ENCODE data around the gene OSBPL9.
A peak's percentile ranks its signal among the peaks of the same experiment; 100 is the strongest.
"Not testable (repeated sequence)": the region's sequence is repeated elsewhere in the genome, so short reads cannot be mapped to it uniquely, and the experiment has no call there.

Gene OSBPL9

GRCh38 chr1:51581238-51581637, 35.7 kb upstream of the OSBPL9 start:
- no peak overlapping the region for H2AFZ ChIP-seq (ENCODE audit: low read depth, low read length)
- H3K9me3 ChIP-seq (ENCODE audit: low read length) = no peaks in the 10 kb centered on the region
- no peaks in the 10 kb centered on the region for H3K36me3 ChIP-seq (ENCODE audit: insufficient read depth, low read length)
- peaks cover 4% of the 10 kb centered on the region for H3K27me3 ChIP-seq (ENCODE audit: insufficient read depth, low read length)
- H3K4me3 ChIP-seq (ENCODE audit: low read length) = no peak overlapping the region
- peaks cover 2% of the 10 kb centered on the region for H3K4me1 ChIP-seq (ENCODE audit: insufficient read depth, low read length)

DNA sequence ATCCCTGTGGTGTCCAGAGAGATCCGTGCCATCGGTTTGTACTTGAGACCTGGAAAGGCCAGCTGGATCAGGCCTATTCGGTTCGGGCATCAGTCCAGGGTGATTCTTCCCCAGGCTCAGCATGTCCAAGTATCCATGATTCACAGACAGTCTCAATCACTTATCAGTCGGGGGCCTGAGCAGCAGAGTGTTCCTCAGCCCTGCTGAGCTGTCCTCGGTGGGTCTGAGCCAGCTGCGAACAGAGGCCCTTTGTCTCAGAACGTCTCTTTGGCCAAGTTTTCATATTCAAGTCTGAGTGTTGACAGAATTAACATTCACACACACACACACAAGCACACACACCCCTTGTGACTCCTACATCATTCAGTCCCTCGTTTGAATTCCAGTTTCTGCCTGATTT, 33.4 kb upstream of the OSBPL9 start:
- H3K4me3 ChIP-seq (ENCODE audit: low read length) = no peak overlapping the region
- peaks cover 4% of the 10 kb centered on the region for H3K27me3 ChIP-seq (ENCODE audit: insufficient read depth, low read length)
- peaks cover 2% of the 10 kb centered on the region for H3K4me1 ChIP-seq (ENCODE audit: insufficient read depth, low read length)
- no peaks in the 10 kb centered on the region for H3K36me3 ChIP-seq (ENCODE audit: insufficient read depth, low read length)
- H2AFZ ChIP-seq (ENCODE audit: low read depth, low read length) = no peak overlapping the region
- H3K9me3 ChIP-seq (ENCODE audit: low read length) = no peaks in the 10 kb centered on the region

GRCh38 chr1:51584021-51584420, 32.9 kb upstream of the OSBPL9 start:
- H3K9me3 ChIP-seq (ENCODE audit: low read length) = no peaks in the 10 kb centered on the region
- no peaks in the 10 kb centered on the region for H3K36me3 ChIP-seq (ENCODE audit: insufficient read depth, low read length)
- peaks cover 4% of the 10 kb centered on the region for H3K27me3 ChIP-seq (ENCODE audit: insufficient read depth, low read length)
- no peak overlapping the region for H2AFZ ChIP-seq (ENCODE audit: low read depth, low read length)
- no peak overlapping the region for H3K4me3 ChIP-seq (ENCODE audit: low read length)
- peaks cover 2% of the 10 kb centered on the region for H3K4me1 ChIP-seq (ENCODE audit: insufficient read depth, low read length)

DNA sequence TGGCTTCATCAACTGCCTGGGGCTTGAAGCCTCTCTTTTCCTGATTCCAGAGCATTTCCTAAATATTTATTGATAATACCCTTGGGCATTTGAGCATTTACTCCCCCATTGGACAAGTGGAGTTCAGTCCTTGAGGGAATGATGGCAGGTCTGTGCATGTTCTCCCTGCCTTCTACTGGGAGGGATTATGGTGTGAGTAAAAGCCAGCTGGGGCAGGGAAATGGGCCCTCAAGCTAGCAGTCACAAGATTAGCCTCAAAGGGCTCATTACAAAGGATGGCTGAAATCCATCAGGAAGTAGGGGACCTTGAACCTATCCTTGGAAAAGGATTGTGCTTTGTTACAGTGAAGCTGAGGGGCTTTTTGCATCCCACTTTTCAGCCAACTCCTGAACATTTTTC, 24.2 kb upstream of the OSBPL9 start:
- Histone ChIP-seq H3K9me3 (ENCODE audit: low read length) (no peaks in the 10 kb centered on the region), H2AFZ (ENCODE audit: low read depth, low read length) (no peak overlapping the region), H3K36me3 (ENCODE audit: insufficient read depth, low read length) (no peaks in the 10 kb centered on the region), H3K27me3 (ENCODE audit: insufficient read depth, low read length) (no peaks in the 10 kb centered on the region), H3K4me3 (ENCODE audit: low read length) (no peak overlapping the region), H3K4me1 (ENCODE audit: insufficient read depth, low read length) (no peaks in the 10 kb centered on the region)

- Histone ChIP-seq H3K4me1 (ENCODE audit: insufficient read depth, low read length) (no peaks in the 10 kb centered on the region), H3K9me3 (ENCODE audit: low read length) (no peaks in the 10 kb centered on the region), H3K27me3 (ENCODE audit: insufficient read depth, low read length) (peaks cover 2% of the 10 kb centered on the region), H3K36me3 (ENCODE audit: insufficient read depth, low read length) (no peaks in the 10 kb centered on the region), H3K4me3 (ENCODE audit: low read length) (no peak overlapping the region), H2AFZ (ENCODE audit: low read depth, low read length) (no peak overlapping the region)
Measured at GRCh38 chr1:51594716-51595115, 22.2 kb upstream of the OSBPL9 start.

DNA sequence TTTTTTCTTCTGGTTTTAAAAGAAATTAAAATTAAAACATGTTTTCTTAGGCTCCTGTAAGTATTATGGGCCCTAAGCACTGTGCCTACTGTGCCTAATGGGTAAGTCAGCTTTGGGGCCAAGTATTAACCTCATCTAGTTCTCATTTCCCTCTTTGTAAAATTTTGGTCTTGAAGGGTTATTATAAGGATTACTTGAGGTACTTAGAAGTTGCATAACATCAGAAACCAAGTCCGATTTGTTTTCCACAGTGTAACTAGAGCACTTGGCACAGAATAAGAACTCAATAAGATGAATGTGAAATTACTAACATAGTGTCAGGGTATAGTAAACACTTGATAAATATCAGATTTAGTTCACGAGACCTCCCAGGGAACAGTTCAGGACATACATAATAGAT, 16.4 kb upstream of the OSBPL9 start:
- no peaks in the 10 kb centered on the region for H3K9me3 ChIP-seq (ENCODE audit: low read length)
- peaks cover 2% of the 10 kb centered on the region for H3K27me3 ChIP-seq (ENCODE audit: insufficient read depth, low read length)
- no peaks in the 10 kb centered on the region for H3K36me3 ChIP-seq (ENCODE audit: insufficient read depth, low read length)
- no peaks in the 10 kb centered on the region for H3K4me1 ChIP-seq (ENCODE audit: insufficient read depth, low read length)
- no peak overlapping the region for H3K4me3 ChIP-seq (ENCODE audit: low read length)
- H2AFZ ChIP-seq (ENCODE audit: low read depth, low read length) = no peak overlapping the region

- Histone ChIP-seq H2AFZ (ENCODE audit: low read depth, low read length) (no peak overlapping the region), H3K9me3 (ENCODE audit: low read length) (no peaks in the 10 kb centered on the region), H3K27me3 (ENCODE audit: insufficient read depth, low read length) (peaks cover 2% of the 10 kb centered on the region), H3K4me1 (ENCODE audit: insufficient read depth, low read length) (no peaks in the 10 kb centered on the region), H3K4me3 (ENCODE audit: low read length) (no peak overlapping the region), H3K36me3 (ENCODE audit: insufficient read depth, low read length) (no peaks in the 10 kb centered on the region)
Measured at GRCh38 chr1:51600965-51601364, 15.9 kb upstream of the OSBPL9 start.

- no peak overlapping the region for H3K4me3 ChIP-seq (ENCODE audit: low read length)
- H2AFZ ChIP-seq (ENCODE audit: low read depth, low read length) = no peak overlapping the region
- H3K4me1 ChIP-seq (ENCODE audit: insufficient read depth, low read length) = no peaks in the 10 kb centered on the region
- no peaks in the 10 kb centered on the region for H3K9me3 ChIP-seq (ENCODE audit: low read length)
- no peaks in the 10 kb centered on the region for H3K36me3 ChIP-seq (ENCODE audit: insufficient read depth, low read length)
- peaks cover 4% of the 10 kb centered on the region for H3K27me3 ChIP-seq (ENCODE audit: insufficient read depth, low read length)
Measured at GRCh38 chr1:51605961-51606723, 10.8 kb upstream of the OSBPL9 start.

- no peaks in the 10 kb centered on the region for H3K36me3 ChIP-seq (ENCODE audit: insufficient read depth, low read length)
- H3K9me3 ChIP-seq (ENCODE audit: low read length) = no peaks in the 10 kb centered on the region
Measured at GRCh38 chr1:51607681-51608095, 9.2 kb upstream of the OSBPL9 start.

DNA sequence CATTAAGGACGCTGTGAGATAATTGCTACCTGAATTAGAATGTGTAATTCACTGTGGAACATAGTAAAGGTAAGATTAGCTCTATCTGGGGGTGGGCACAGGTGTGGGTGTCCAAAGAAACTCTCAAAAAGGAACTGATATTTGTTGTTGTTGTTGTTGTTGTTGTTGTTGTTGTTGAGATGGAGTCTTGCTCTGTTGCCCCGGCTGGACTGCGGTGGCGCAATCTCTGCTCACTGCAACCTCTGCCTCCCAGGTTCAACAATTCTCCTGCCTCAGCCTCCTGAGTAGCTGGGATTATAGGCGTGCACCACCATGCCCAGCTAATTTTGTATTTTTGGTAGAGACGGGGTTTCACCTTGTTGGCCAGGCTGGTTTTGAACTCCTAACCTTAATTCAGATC, 6.8 kb upstream of the OSBPL9 start:
- not testable (repeated sequence) for H3K9me3 ChIP-seq (ENCODE audit: low read length); H3K27me3 ChIP-seq (ENCODE audit: insufficient read depth, low read length); H3K4me1 ChIP-seq (ENCODE audit: insufficient read depth, low read length); H2AFZ ChIP-seq (ENCODE audit: low read depth, low read length); H3K4me3 ChIP-seq (ENCODE audit: low read length); H3K36me3 ChIP-seq (ENCODE audit: insufficient read depth, low read length)

More at GRCh38 chr1:51607681-51608095, 9.2 kb upstream of the OSBPL9 start:
- Histone ChIP-seq H3K27me3 (ENCODE audit: insufficient read depth, low read length) (peaks cover 4% of the 10 kb centered on the region), H3K4me3 (ENCODE audit: low read length) (no peak overlapping the region), H2AFZ (ENCODE audit: low read depth, low read length) (no peak overlapping the region), H3K4me1 (ENCODE audit: insufficient read depth, low read length) (no peaks in the 10 kb centered on the region)

DNA sequence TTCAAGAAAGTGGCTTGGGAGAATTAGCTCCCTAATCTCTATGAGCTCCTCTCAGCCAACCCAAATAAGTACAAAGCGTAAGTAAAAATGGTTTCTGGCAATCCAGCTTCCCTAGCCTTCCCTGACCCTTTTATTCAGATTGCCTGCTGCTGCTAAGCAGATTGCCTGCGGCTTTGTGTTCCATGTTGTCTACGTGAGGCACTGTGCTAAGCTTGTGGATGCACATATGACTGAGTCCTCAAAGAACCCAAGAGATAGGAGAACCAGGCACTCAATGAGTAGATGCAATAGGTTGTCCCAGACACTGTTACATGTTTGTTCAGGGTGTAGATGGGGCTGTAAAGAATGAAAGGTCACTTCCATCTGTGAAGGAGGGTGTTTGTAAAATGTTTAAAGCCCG, 6.3 kb upstream of the OSBPL9 start:
- Histone ChIP-seq H3K36me3 (ENCODE audit: insufficient read depth, low read length) (no peaks in the 10 kb centered on the region), H3K27me3 (ENCODE audit: insufficient read depth, low read length) (peaks cover 4% of the 10 kb centered on the region), H3K4me3 (ENCODE audit: low read length) (no peak overlapping the region), H3K9me3 (ENCODE audit: low read length) (no peaks in the 10 kb centered on the region), H3K4me1 (ENCODE audit: insufficient read depth, low read length) (no peaks in the 10 kb centered on the region), H2AFZ (ENCODE audit: low read depth, low read length) (no peak overlapping the region)

- no peak overlapping the region for H2AFZ ChIP-seq (ENCODE audit: low read depth, low read length)
- no peak overlapping the region for H3K4me3 ChIP-seq (ENCODE audit: low read length)
- no peaks in the 10 kb centered on the region for H3K36me3 ChIP-seq (ENCODE audit: insufficient read depth, low read length)
- H3K4me1 ChIP-seq (ENCODE audit: insufficient read depth, low read length) = peaks cover 4% of the 10 kb centered on the region
- peaks cover 4% of the 10 kb centered on the region for H3K27me3 ChIP-seq (ENCODE audit: insufficient read depth, low read length)
- H3K9me3 ChIP-seq (ENCODE audit: low read length) = no peaks in the 10 kb centered on the region
Measured at GRCh38 chr1:51612447-51612961, 4.4 kb upstream of the OSBPL9 start.

DNA sequence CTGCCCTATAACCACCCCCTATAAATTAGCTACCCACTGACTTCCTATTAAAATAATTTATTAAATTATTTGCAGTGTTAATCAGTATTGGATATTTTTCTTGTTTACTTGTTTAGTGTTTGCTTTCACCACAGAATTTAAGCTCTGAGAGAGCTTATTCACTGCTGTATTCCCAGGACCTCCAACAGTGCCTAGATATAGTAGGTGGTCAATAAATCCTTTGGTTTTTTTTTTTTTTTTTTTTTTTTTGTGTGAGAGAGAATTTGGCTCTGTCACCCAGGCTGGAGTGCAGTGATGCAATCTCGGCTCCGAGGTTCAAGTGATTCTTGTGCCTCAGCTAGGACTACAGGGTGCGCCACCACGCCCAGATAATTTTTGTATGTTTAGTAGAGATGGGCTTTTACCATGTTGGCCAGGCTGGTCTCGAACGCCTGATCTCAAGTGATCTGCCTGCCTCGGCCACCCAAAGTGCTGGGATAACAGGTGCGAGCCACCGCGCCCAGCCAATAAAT, 1.1 kb upstream of the OSBPL9 start:
- Histone ChIP-seq H3K9me3 (ENCODE audit: low read length) (no peaks in the 10 kb centered on the region), H3K27me3 (ENCODE audit: insufficient read depth, low read length) (no peaks in the 10 kb centered on the region), H3K36me3 (ENCODE audit: insufficient read depth, low read length) (no peaks in the 10 kb centered on the region), H3K4me3 (ENCODE audit: low read length) (no peak overlapping the region), H2AFZ (ENCODE audit: low read depth, low read length) (no peak overlapping the region), H3K4me1 (ENCODE audit: insufficient read depth, low read length) (peaks cover 10% of the 10 kb centered on the region)

DNA sequence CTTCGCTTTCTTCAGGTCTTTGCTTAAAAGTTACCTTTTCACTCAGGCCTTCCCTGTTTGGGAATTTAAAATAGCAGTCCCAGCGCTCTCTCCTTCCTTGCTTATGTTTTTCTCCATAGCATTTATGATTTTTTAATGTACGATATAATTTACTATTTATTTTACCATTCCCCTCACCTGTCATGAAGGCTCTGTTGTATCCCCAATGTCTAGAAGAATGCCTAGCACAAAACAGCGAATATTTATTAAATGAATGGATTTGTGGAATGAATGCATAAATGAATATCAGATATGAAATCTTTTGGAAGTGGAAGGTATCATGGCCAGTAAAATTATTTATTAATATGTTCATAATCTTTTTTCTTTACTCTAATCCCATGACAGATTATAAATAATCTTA, 402 bp upstream of the OSBPL9 start:
- peak overlapping the region; percentile 87 for H3K4me3 ChIP-seq (ENCODE audit: low read length)
- H3K4me1 ChIP-seq (ENCODE audit: insufficient read depth, low read length) = peaks cover 10% of the 10 kb centered on the region
- H3K9me3 ChIP-seq (ENCODE audit: low read length) = no peaks in the 10 kb centered on the region
- no peaks in the 10 kb centered on the region for H3K36me3 ChIP-seq (ENCODE audit: insufficient read depth, low read length)
- H2AFZ ChIP-seq (ENCODE audit: low read depth, low read length) = no peak overlapping the region
- H3K27me3 ChIP-seq (ENCODE audit: insufficient read depth, low read length) = no peaks in the 10 kb centered on the region

Data from neuron (in vitro differentiated cells).